ENCODE results near the gene PRR3.

Gene PRR3

GRCh38 chr6:30541515-30542403 lies 15.3 kb upstream of the PRR3 start:
- WGBS, result 25% methylated on average over 22 of the region's 23 CpGs
- Histone ChIP-seq H3K27ac (ENCODE audit: low read depth, low read length) (no peak overlapping the region), H3K9ac (ENCODE audit: low read depth, low read length) (no peak overlapping the region), H3K27me3 (ENCODE audit: insufficient read depth, low read length) (no peaks in the 10 kb centered on the region), H3K4me1 (ENCODE audit: insufficient read depth, low read length) (no peaks in the 10 kb centered on the region), H3K4me3 (ENCODE audit: low read length) (peak overlapping the region; percentile 59), H3K36me3 (ENCODE audit: insufficient read depth, low read length) (peaks cover 16% of the 10 kb centered on the region), H3K9me3 (ENCODE audit: insufficient read depth, low read depth, low read length) (no peaks in the 10 kb centered on the region)

GRCh38 chr6:30542404-30542725 lies 14.7 kb upstream of the PRR3 start:
- Histone ChIP-seq H3K36me3 (ENCODE audit: insufficient read depth, low read length) (peaks cover 22% of the 10 kb centered on the region), H3K9me3 (ENCODE audit: insufficient read depth, low read depth, low read length) (no peaks in the 10 kb centered on the region), H3K9ac (ENCODE audit: low read depth, low read length) (no peak overlapping the region), H3K4me1 (ENCODE audit: insufficient read depth, low read length) (no peaks in the 10 kb centered on the region), H3K27me3 (ENCODE audit: insufficient read depth, low read length) (no peaks in the 10 kb centered on the region), H3K4me3 (ENCODE audit: low read length) (no peak overlapping the region), H3K27ac (ENCODE audit: low read depth, low read length) (no peak overlapping the region)
- WGBS, result 64% methylated on average over 4 of the region's 4 CpGs

GRCh38 chr6:30542915-30543314 lies 14.2 kb upstream of the PRR3 start:
- WGBS, result 90% methylated on average over 1 of the region's 1 CpG
- H3K9ac ChIP-seq (ENCODE audit: low read depth, low read length), result no peak overlapping the region
- no peaks in the 10 kb centered on the region for H3K9me3 ChIP-seq (ENCODE audit: insufficient read depth, low read depth, low read length)
- no peaks in the 10 kb centered on the region for H3K27me3 ChIP-seq (ENCODE audit: insufficient read depth, low read length)
- no peak overlapping the region for H3K4me3 ChIP-seq (ENCODE audit: low read length)
- H3K4me1 ChIP-seq (ENCODE audit: insufficient read depth, low read length), result no peaks in the 10 kb centered on the region
- peaks cover 24% of the 10 kb centered on the region for H3K36me3 ChIP-seq (ENCODE audit: insufficient read depth, low read length)
- H3K27ac ChIP-seq (ENCODE audit: low read depth, low read length), result no peak overlapping the region

DNA sequence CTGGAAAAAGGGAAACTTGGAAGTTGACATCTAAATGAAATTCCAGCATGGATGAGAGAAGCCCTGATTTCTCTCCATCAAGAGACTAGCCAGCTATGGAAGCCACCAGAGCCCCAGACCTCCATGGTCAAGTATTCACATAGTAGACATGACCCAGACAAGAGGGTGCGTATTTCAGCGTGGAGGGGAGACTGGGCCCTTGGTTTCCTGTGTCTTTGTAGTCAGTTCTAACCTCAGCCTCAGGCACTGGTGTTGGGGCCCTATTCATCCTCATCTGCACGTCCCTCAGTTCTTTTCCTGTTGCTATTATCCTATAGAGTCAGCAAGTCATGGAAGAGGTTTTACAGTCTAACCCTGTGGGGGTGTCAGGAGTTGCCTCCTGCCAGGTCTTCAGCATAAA lies 13.3 kb upstream of the PRR3 start:
- H3K27me3 ChIP-seq (ENCODE audit: insufficient read depth, low read length), result no peaks in the 10 kb centered on the region
- no peaks in the 10 kb centered on the region for H3K9me3 ChIP-seq (ENCODE audit: insufficient read depth, low read depth, low read length)
- WGBS, result over 99% methylated on average over 3 of the region's 3 CpGs
- no peaks in the 10 kb centered on the region for H3K4me1 ChIP-seq (ENCODE audit: insufficient read depth, low read length)
- H3K36me3 ChIP-seq (ENCODE audit: insufficient read depth, low read length), result peaks cover 32% of the 10 kb centered on the region
- H3K27ac ChIP-seq (ENCODE audit: low read depth, low read length), result no peak overlapping the region
- no peak overlapping the region for H3K4me3 ChIP-seq (ENCODE audit: low read length)
- H3K9ac ChIP-seq (ENCODE audit: low read depth, low read length), result no peak overlapping the region

DNA sequence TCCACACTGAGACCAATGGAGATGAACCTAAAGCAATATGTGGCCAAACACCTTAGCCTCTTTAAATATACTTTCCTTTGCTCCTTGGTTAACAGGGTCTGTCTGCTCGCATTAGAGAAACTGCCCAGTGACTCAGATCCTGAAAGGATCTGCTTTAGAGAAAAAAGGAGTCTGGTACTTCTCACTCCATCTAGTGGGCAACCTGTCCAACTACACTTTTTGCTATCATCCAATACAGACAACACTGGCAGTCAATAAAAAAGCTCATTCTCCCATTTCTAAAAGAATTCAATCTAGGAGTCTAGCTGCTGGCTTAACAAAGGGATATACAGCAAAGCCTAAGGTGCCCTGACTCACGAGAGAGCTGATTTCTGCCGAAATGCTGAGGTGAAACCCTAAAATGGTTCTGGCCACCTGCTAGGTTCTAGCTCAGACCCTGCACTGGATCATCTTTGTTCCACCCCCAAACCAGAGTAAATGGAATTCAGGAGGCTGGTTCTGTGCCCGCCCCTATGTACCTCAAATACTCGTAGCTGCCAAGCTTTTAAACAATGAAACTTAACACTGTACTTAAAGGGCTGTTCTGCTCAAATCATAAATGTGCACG lies 12.3 kb upstream of the PRR3 start:
- WGBS, result 59% methylated on average over 6 of the region's 6 CpGs
- H3K9me3 ChIP-seq (ENCODE audit: insufficient read depth, low read depth, low read length), result no peaks in the 10 kb centered on the region
- no peaks in the 10 kb centered on the region for H3K4me1 ChIP-seq (ENCODE audit: insufficient read depth, low read length)
- no peak overlapping the region for H3K4me3 ChIP-seq (ENCODE audit: low read length)
- no peak overlapping the region for H3K27ac ChIP-seq (ENCODE audit: low read depth, low read length)
- H3K36me3 ChIP-seq (ENCODE audit: insufficient read depth, low read length), result peaks cover 38% of the 10 kb centered on the region
- no peak overlapping the region for H3K9ac ChIP-seq (ENCODE audit: low read depth, low read length)
- no peaks in the 10 kb centered on the region for H3K27me3 ChIP-seq (ENCODE audit: insufficient read depth, low read length)

DNA sequence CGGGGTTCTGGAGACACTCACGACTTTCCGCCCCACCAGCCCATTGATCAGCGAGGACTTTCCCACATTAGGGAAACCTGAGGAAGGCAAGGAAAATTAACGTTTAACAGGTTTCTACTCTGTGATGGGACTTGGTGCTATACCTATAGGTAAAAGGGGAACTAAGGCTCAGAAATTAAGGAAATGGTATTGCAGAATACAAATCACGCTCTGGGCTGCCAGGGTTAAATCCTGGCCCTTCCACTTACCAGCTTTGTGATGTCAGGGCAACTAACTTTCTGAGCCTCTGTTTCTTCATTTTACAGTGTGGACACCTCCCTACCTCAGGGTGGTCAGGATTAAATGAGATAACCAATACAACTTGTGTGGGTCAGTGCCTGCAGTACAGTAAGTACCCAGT lies 9.6 kb upstream of the PRR3 start:
- H3K9ac ChIP-seq (ENCODE audit: low read depth, low read length), result no peak overlapping the region
- H3K9me3 ChIP-seq (ENCODE audit: insufficient read depth, low read depth, low read length), result no peaks in the 10 kb centered on the region
- no peaks in the 10 kb centered on the region for H3K27me3 ChIP-seq (ENCODE audit: insufficient read depth, low read length)
- H3K36me3 ChIP-seq (ENCODE audit: insufficient read depth, low read length), result peaks cover 62% of the 10 kb centered on the region
- no peak overlapping the region for H3K27ac ChIP-seq (ENCODE audit: low read depth, low read length)
- H3K4me1 ChIP-seq (ENCODE audit: insufficient read depth, low read length), result no peaks in the 10 kb centered on the region
- 95% methylated on average over 6 of the region's 6 CpGs for WGBS
- no peak overlapping the region for H3K4me3 ChIP-seq (ENCODE audit: low read length)

DNA sequence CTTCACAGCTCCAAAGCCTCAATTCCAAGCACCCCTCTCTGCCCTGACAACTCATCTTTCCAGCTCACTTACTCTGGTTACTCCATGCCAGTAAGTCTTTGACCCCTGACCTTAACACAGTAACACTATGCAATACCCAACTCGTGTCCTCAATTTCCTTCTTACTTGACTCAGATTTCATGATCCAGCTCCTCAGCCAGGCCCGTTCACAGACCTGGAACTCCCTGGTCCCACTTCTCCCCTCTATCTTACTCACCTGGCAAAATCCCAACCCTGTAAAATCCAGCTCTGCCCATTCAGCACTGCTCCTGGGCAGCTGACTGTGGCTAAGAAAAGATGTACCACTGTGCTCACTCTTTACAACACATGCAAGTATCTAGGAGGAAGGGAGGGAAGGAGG lies 8.7 kb upstream of the PRR3 start:
- H3K27ac ChIP-seq (ENCODE audit: low read depth, low read length), result no peak overlapping the region
- H3K36me3 ChIP-seq (ENCODE audit: insufficient read depth, low read length), result peaks cover 71% of the 10 kb centered on the region
- H3K27me3 ChIP-seq (ENCODE audit: insufficient read depth, low read length), result no peaks in the 10 kb centered on the region
- H3K4me1 ChIP-seq (ENCODE audit: insufficient read depth, low read length), result no peaks in the 10 kb centered on the region
- no peak overlapping the region for H3K9ac ChIP-seq (ENCODE audit: low read depth, low read length)
- H3K4me3 ChIP-seq (ENCODE audit: low read length), result no peak overlapping the region
- no peaks in the 10 kb centered on the region for H3K9me3 ChIP-seq (ENCODE audit: insufficient read depth, low read depth, low read length)
- 92% methylated on average over 2 of the region's 2 CpGs for WGBS

DNA sequence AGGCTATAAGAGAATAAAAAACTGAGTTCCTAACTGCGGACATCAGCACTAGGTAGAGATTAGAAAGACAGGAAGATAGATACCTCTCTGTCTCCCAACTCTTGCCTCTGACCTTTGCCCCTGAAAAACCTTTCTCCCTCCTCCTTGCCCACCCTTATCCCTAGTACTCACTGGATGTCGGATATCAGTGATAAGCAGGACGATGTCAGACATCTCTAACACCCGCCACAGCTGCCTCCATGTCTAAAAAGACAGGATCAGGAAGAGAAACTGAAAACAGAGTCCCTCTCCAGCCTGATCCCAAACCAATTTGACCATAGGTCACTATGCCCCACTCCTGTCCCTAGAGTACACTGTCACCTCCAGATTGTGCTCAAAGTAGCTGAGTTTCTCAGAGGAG lies 2.7 kb upstream of the PRR3 start:
- H3K27ac ChIP-seq (ENCODE audit: low read depth, low read length), result no peak overlapping the region
- WGBS, result 92% methylated on average over 4 of the region's 4 CpGs
- H3K9ac ChIP-seq (ENCODE audit: low read depth, low read length), result no peak overlapping the region
- peak overlapping the region; percentile 81 for H3K4me3 ChIP-seq (ENCODE audit: low read length)
- H3K9me3 ChIP-seq (ENCODE audit: insufficient read depth, low read depth, low read length), result no peaks in the 10 kb centered on the region
- peaks cover 58% of the 10 kb centered on the region for H3K36me3 ChIP-seq (ENCODE audit: insufficient read depth, low read length)
- peaks cover 9% of the 10 kb centered on the region; the same call in 1 of the 2 replicates for H3K4me1 ChIP-seq (ENCODE audit: insufficient read depth, low read length)
- no peaks in the 10 kb centered on the region for H3K27me3 ChIP-seq (ENCODE audit: insufficient read depth, low read length)

DNA sequence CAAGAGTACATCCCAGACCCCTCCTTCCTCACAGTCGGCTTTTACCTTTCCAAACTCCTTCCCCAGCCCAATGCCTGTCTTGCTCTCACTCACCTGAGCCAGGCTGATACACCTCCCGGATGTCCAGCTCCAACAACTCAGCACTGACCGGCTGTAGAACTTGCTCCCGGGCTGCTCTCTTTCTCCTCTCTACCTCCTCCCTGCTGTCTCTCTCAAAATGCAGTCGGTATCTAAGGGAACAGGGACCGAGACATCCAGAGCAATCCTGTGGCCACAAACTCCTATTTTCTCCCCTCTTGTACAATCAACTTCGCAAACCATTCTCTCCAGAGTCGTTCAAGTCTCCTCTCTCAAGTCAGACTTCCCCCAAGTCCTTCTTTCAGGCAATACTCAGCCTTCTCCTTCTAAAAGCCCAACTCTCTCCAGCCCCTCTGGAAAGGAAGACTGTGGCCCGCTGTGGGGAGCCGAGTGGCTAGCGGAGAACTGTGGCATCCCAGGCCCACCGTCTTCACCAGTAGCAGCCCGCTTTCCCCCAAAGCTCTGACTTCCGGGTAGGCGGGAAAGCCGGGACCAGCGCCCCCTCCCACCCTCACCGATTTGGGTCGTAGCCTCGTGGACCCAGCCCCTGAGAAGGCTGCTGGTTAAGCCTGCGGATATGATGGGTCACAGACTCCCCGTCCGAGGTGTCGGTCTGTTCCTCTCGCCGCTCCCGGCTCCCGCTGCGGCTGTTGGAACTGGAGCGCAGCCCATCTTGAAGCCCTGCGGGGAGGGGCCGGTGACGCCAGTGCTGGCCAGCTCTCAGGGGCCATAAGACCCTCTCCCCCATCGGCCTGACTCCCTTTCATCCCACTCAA lies 1.9 kb upstream of the PRR3 start:
- Histone ChIP-seq H3K27ac (ENCODE audit: low read depth, low read length) (peak overlapping the region; percentile 99; the same call in 1 of the 2 replicates), H3K9ac (ENCODE audit: low read depth, low read length) (peak overlapping the region; percentile 87), H3K9me3 (ENCODE audit: insufficient read depth, low read depth, low read length) (no peaks in the 10 kb centered on the region), H3K36me3 (ENCODE audit: insufficient read depth, low read length) (peaks cover 58% of the 10 kb centered on the region), H3K4me3 (ENCODE audit: low read length) (peak overlapping the region; percentile 81), H3K4me1 (ENCODE audit: insufficient read depth, low read length) (peaks cover 9% of the 10 kb centered on the region; the same call in 1 of the 2 replicates), H3K27me3 (ENCODE audit: insufficient read depth, low read length) (no peaks in the 10 kb centered on the region)
- WGBS, result 11% methylated on average over 34 of the region's 34 CpGs

DNA sequence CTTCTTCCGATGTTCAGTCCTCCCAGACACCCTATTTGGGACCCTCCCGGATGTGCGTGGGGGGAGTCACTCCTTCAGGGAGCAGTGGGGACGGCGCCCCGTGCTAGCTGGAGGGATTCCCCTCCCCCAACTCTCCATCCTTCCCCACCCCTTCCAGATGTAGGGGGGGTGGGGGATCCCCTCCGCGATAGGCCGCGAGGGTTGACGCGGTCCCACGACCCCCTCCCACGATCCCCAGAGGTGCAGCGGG lies 1.4 kb upstream of the PRR3 start:
- H3K27ac ChIP-seq (ENCODE audit: low read depth, low read length), result peak overlapping the region; percentile 99
- H3K4me1 ChIP-seq (ENCODE audit: insufficient read depth, low read length), result peaks cover 9% of the 10 kb centered on the region; the same call in 1 of the 2 replicates
- H3K27me3 ChIP-seq (ENCODE audit: insufficient read depth, low read length), result no peaks in the 10 kb centered on the region
- H3K9me3 ChIP-seq (ENCODE audit: insufficient read depth, low read depth, low read length), result no peaks in the 10 kb centered on the region
- H3K4me3 ChIP-seq (ENCODE audit: low read length), result peak overlapping the region; percentile 81
- peak overlapping the region; percentile 87 for H3K9ac ChIP-seq (ENCODE audit: low read depth, low read length)
- WGBS, result 0% methylated on average over 12 of the region's 15 CpGs
- peaks cover 53% of the 10 kb centered on the region for H3K36me3 ChIP-seq (ENCODE audit: insufficient read depth, low read length)

Data from HUES64 (cell line).